GM18499 (cell line): Measurements from ENCODE around the gene MR1.

Experiments
- ATAC-seq: cut with Tn5 transposase; IDR thresholded peaks from one replicate; pipeline ENCODE4 v1.9.1; 2021; ENCODE audit warnings: moderate number of reproducible peaks; ENCODE audit not compliant: insufficient read depth, unreplicated experiment

Gene MR1

GRCh38 chr1:181033799-181034451, at the start of gene MR1:
TSS of gene MR1 (plus strand) at chr1:181033983. CDS start at chr1:181034008, 25 bp downstream.
- ATAC-seq, result peak; percentile 85

- ATAC-seq, result no peak
Measured at GRCh38 chr1:180988253-180988752, 45.5 kb upstream of the MR1 start.

- ATAC-seq, result no peak
Measured at GRCh38 chr1:180994262-180994661, 39.5 kb upstream of the MR1 start.

GRCh38 chr1:180997843-180998504, 35.8 kb upstream of the MR1 start:
- ATAC-seq, result no peak

- ATAC-seq, result no peak
Measured at GRCh38 chr1:181001091-181001780, 32.5 kb upstream of the MR1 start.

- no peak for ATAC-seq
Measured at GRCh38 chr1:181002582-181003172, 31.1 kb upstream of the MR1 start.

GRCh38 chr1:181010789-181011188, 23.0 kb upstream of the MR1 start:
- ATAC-seq, result no peak

GRCh38 chr1:181011301-181012202, 22.2 kb upstream of the MR1 start:
- no peak for ATAC-seq

GRCh38 chr1:181012203-181012745, 21.5 kb upstream of the MR1 start:
- no peak for ATAC-seq

GRCh38 chr1:181013144-181013543, 20.6 kb upstream of the MR1 start:
- no peak for ATAC-seq

- no peak for ATAC-seq
Measured at GRCh38 chr1:181014477-181015250, 19.1 kb upstream of the MR1 start.

GRCh38 chr1:181015251-181015615, 18.6 kb upstream of the MR1 start:
- no peak for ATAC-seq

GRCh38 chr1:181016563-181016962, 17.2 kb upstream of the MR1 start:
- ATAC-seq, result no peak

- ATAC-seq, result no peak
Measured at GRCh38 chr1:181018901-181019681, 14.7 kb upstream of the MR1 start.

GRCh38 chr1:181021159-181021558, 12.6 kb upstream of the MR1 start:
- ATAC-seq, result no peak

GRCh38 chr1:181021811-181022434, 11.9 kb upstream of the MR1 start:
- no peak for ATAC-seq

- ATAC-seq, result no peak
Measured at GRCh38 chr1:181023265-181024057, 10.3 kb upstream of the MR1 start.
